Breast epithelium (tissue), 4 donors: Measurements from ENCODE around the gene GOSR1. TPM values are rescaled to one million over a fixed set of nuclear protein-coding genes. Genes with fewer than 3 reads are reported as not detected.
"Not testable (repeated sequence)": the region's sequence is repeated elsewhere in the genome, so short reads cannot be mapped to it uniquely, and the experiment has no call there.

Experiments used
- DNase-seq, 2 donors: peaks; one replicate each; pipeline ENCODE4 v3.0.0-alpha.2; 2019; ENCODE audit warnings: low spot score in 2 of 2
- H3K27ac ChIP-seq, 2 donors: fragments of 200-600 bp; sonication (generic) in 1 of 2; one replicate each; pipeline ENCODE4 v1.5.1; 2016 to 2019; ENCODE audit warnings: mild to moderate bottlenecking in 1 of 2
- H3K27me3 ChIP-seq, 2 donors: fragments of 200-600 bp; sonication (generic) in 1 of 2; one replicate each; pipeline versions ENCODE4 v1.5.1 to v1.6.0; 2017 to 2019; ENCODE audit warnings: control low read depth in 1 of 2, mild to moderate bottlenecking in 1 of 2
- H3K36me3 ChIP-seq: fragments of 200-600 bp; one replicate; pipeline ENCODE4 v1.5.1; 2019
- H3K4me1 ChIP-seq, 2 donors: fragments of 200-600 bp; sonication (generic); one replicate each; pipeline ENCODE4 v1.5.1; 2016 to 2019; ENCODE audit warnings: control low read depth in 1 of 2
- H3K4me3 ChIP-seq, 3 donors: fragments of 200-600 bp; sonication (generic); 1 replicate in 2 of 3; 2 replicates in 1 of 3; pipeline ENCODE4 v1.5.1; 2016 to 2019; ENCODE audit warnings: mild to moderate bottlenecking in 3 of 3, moderate library complexity in 2 of 3
- H3K9me3 ChIP-seq, 2 donors: fragments of 200-600 bp; sonication (generic) in 1 of 2; one replicate each; pipeline ENCODE4 v1.5.1; 2016 to 2019; ENCODE audit warnings: control low read depth in 1 of 2
- POLR2A ChIP-seq: fragments of 450-650 bp; IDR thresholded peaks from one replicate; pipeline ENCODE4 v1.6.1; 2016; ENCODE audit warnings: antibody characterized with exemption, mild to moderate bottlenecking, moderate library complexity
- POLR2AphosphoS5 ChIP-seq, 3 donors: sonication (generic); formaldehyde crosslinking; IDR thresholded peaks; one replicate each; pipeline ENCODE4 v1.6.1; 2017; ENCODE audit warnings: antibody characterized with exemption in 3 of 3
- intact Hi-C: fragments of 100-400 bp; cut with DNase I; formaldehyde crosslinking; loops from one replicate; pipeline ENCODE4 v1.15.1; 2023; ENCODE audit warnings: low total_unique reads
- total RNA-seq, 3 donors: library from RNA; depleted of rRNA; stranded (reverse); fragments of >200 nt; gene quantifications; one replicate each; pipeline ENCODE4 v1.1.0, GENCODE V29; 2016
- TF ChIP-seq, protein P1 (sequence below), 3 donors: fragments of 450-650 bp; IDR thresholded peaks; one replicate each; pipeline ENCODE4 v1.5.1; 2016 to 2017; ENCODE audit warnings: antibody characterized with exemption in 3 of 3, mild to moderate bottlenecking in 3 of 3, moderate library complexity in 3 of 3

GOSR1 gene
- total RNA-seq, 3 donors from 2014 or later, result 32.1 to 70.8 (median 45.8) TPM

- H3K27ac ChIP-seq, result peak overlapping the region in 1 of 2 donors; percentile 26
These were observed 43.7 kb downstream of the GOSR1 start for GRCh38 chr17:30520882-30521281.

GRCh38 chr17:30521766-30522165 lies 44.6 kb downstream of the GOSR1 start:
- TF ChIP-seq, protein P1, sequence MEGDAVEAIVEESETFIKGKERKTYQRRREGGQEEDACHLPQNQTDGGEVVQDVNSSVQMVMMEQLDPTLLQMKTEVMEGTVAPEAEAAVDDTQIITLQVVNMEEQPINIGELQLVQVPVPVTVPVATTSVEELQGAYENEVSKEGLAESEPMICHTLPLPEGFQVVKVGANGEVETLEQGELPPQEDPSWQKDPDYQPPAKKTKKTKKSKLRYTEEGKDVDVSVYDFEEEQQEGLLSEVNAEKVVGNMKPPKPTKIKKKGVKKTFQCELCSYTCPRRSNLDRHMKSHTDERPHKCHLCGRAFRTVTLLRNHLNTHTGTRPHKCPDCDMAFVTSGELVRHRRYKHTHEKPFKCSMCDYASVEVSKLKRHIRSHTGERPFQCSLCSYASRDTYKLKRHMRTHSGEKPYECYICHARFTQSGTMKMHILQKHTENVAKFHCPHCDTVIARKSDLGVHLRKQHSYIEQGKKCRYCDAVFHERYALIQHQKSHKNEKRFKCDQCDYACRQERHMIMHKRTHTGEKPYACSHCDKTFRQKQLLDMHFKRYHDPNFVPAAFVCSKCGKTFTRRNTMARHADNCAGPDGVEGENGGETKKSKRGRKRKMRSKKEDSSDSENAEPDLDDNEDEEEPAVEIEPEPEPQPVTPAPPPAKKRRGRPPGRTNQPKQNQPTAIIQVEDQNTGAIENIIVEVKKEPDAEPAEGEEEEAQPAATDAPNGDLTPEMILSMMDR (IDR thresholded peaks at IDR 0.05), result no peak
- TF ChIP-seq POLR2A, result no peak
- no peak for TF ChIP-seq POLR2AphosphoS5 (IDR thresholded peaks at IDR 0.05)
- Histone ChIP-seq H3K9me3 (no peaks in the 10 kb centered on the region), H3K4me3 (no peak overlapping the region), H3K27me3 (no peaks in the 10 kb centered on the region), H3K36me3 (peaks cover 9% of the 10 kb centered on the region), H3K27ac (no peak overlapping the region), H3K4me1 (peaks cover 0 to 5% of the 10 kb centered on the region in 2 donors)
- no peak for DNase-seq
- intact Hi-C loops, result no loop called here

More at GRCh38 chr17:30520882-30521281, 43.7 kb downstream of the GOSR1 start:
- DNase-seq, result no peak
- H3K4me1 ChIP-seq, result peaks cover 0 to 5% of the 10 kb centered on the region in 2 donors
- TF ChIP-seq, protein P1 (IDR thresholded peaks at IDR 0.05), result no peak
- no peak for TF ChIP-seq POLR2A
- no peak for TF ChIP-seq POLR2AphosphoS5 (IDR thresholded peaks at IDR 0.05)
- H3K27me3 ChIP-seq, result no peaks in the 10 kb centered on the region
- intact Hi-C loops, result no loop called here
- H3K9me3 ChIP-seq, result no peaks in the 10 kb centered on the region
- peaks cover 9% of the 10 kb centered on the region for H3K36me3 ChIP-seq
- no peak overlapping the region for H3K4me3 ChIP-seq

GRCh38 chr17:30523236-30523635 lies 46.0 kb downstream of the GOSR1 start:
- DNase-seq, intact Hi-C loops, H3K9me3 ChIP-seq, H3K4me1 ChIP-seq, H3K36me3 ChIP-seq, H3K27ac ChIP-seq, H3K4me3 ChIP-seq, H3K27me3 ChIP-seq: not testable (repeated sequence)

DNA sequence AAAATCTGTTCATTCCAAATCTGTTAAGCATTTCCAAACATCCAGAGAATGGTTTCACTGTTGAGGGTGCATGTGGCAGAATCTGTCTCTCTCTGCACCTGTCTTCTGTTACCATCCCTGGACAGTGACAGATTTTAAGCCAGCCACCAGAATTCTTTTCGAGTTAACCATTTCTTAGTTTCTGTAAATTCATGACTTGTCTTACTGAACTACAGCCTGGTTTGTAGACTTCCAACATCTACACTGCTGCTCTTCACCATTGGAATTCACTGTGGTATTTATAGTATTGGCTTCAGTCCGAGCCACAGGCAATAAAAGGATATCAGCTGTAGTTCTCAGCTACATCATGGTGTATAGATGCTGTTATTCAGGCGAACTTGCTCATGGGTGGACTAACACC lies 47.6 kb downstream of the GOSR1 start:
- intact Hi-C loops, result no loop called here
- Histone ChIP-seq H3K4me3 (no peak overlapping the region), H3K9me3 (no peaks in the 10 kb centered on the region), H3K27me3 (no peaks in the 10 kb centered on the region), H3K27ac (no peak overlapping the region), H3K4me1 (peaks cover 0 to 5% of the 10 kb centered on the region in 2 donors), H3K36me3 (peaks cover 5% of the 10 kb centered on the region)
- no peak for DNase-seq
- TF ChIP-seq, protein P1 (IDR thresholded peaks at IDR 0.05), result no peak
- no peak for TF ChIP-seq POLR2A
- no peak for TF ChIP-seq POLR2AphosphoS5 (IDR thresholded peaks at IDR 0.05)

DNA sequence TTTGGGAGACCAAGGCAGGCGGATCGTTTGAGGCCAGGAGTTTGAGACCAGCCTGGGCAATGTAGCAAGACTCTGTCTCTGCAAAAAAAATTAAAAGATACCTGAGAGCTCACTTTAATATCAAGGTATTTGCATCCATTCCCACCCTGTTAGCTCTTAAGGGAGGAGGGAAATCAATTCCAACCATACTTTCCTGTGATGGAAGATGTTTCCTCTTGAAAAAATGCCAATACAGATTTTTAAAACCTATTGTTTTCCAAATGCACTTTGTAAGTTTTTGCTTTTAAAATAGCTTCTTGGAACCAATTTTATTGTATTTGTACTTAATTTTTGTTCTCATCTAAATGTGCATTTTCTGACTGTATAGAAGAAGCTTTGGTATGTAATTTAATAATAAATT lies 49.2 kb downstream of the GOSR1 start:
- TF ChIP-seq, protein P1 (IDR thresholded peaks at IDR 0.05), result no peak
- TF ChIP-seq POLR2A (no peak), POLR2AphosphoS5 (IDR thresholded peaks at IDR 0.05) (no peak)
- DNase-seq, result no peak
- H3K36me3 ChIP-seq, result peaks cover 5% of the 10 kb centered on the region
- H3K4me3 ChIP-seq, result no peak overlapping the region
- H3K27me3 ChIP-seq, result no peaks in the 10 kb centered on the region
- H3K4me1 ChIP-seq, result no peaks in the 10 kb centered on the region
- H3K9me3 ChIP-seq, result no peaks in the 10 kb centered on the region
- intact Hi-C loops, result no loop called here
- no peak overlapping the region for H3K27ac ChIP-seq

- intact Hi-C loops, result not testable (repeated sequence)
These were observed 51.5 kb downstream of the GOSR1 start for GRCh38 chr17:30528701-30529100.

More at GRCh38 chr17:30528701-30529100, 51.5 kb downstream of the GOSR1 start:
- H3K27ac ChIP-seq, H3K4me3 ChIP-seq, H3K4me1 ChIP-seq, H3K27me3 ChIP-seq, H3K36me3 ChIP-seq, H3K9me3 ChIP-seq, DNase-seq: not testable (repeated sequence)
